Left ventricle myocardium superior (tissue), 1 donor: ENCODE data around the gene CBX6. TPM values are rescaled to one million over a fixed set of nuclear protein-coding genes. Genes with fewer than 3 reads are reported as not detected.

Source experiments
- ATAC-seq: fragments of 200-7000 bp; cut with Tn5 transposase; one replicate; pipeline ENCODE4 v1.9.1; 2020; ENCODE audit warnings: mild to moderate bottlenecking, moderate library complexity
- DNase-seq: peaks from one replicate; pipeline ENCODE4 v3.0.0-alpha.2; 2020
- intact Hi-C: fragments of 100-400 bp; cut with micrococcal nuclease; formaldehyde crosslinking; loops from one replicate; pipeline ENCODE4 v1.11.0; 2022
- total RNA-seq: library from RNA; stranded (reverse); fragmentation: NEBNext Ultra II Directional; extraction: Animal tissue kit (Norgen Biotek cat#: 25700); gene quantifications from one replicate; pipeline ENCODE4 v1.2.1, GENCODE V29; 2021
- donor health status: DM: no; HTN: yes; CAD: no; lungs with severe emphysema.

Gene CBX6
- total RNA-seq, 1 donor from 2014 or later: 37.1 TPM

GRCh38 chr22:38830026-38830844 lies 41.8 kb downstream of the CBX6 start:
- ATAC-seq: no peak
- no peak for DNase-seq
- intact Hi-C loops: no loop called here

- ATAC-seq: no peak
- DNase-seq: no peak
- intact Hi-C loops: no loop called here
Measured at GRCh38 chr22:38829485-38829884, 42.5 kb downstream of the CBX6 start.

GRCh38 chr22:38828616-38829205 lies 43.3 kb downstream of the CBX6 start:
- intact Hi-C loops: no loop called here
- DNase-seq (no peak), ATAC-seq (no peak)

- DNase-seq (no peak), ATAC-seq (no peak)
- intact Hi-C loops: no loop called here
Measured at GRCh38 chr22:38828191-38828590, 43.8 kb downstream of the CBX6 start.

GRCh38 chr22:38827510-38827909 lies 44.5 kb downstream of the CBX6 start:
- ATAC-seq: no peak

GRCh38 chr22:38826801-38827200 lies 45.2 kb downstream of the CBX6 start:
- DNase-seq: no peak
- intact Hi-C loops: no loop called here
- ATAC-seq: no peak

More at GRCh38 chr22:38827510-38827909, 44.5 kb downstream of the CBX6 start:
- no peak for DNase-seq
- intact Hi-C loops: no loop called here

GRCh38 chr22:38826386-38826785 lies 45.6 kb downstream of the CBX6 start:
- no peak for ATAC-seq
- no peak for DNase-seq
- intact Hi-C loops: no loop called here

- ATAC-seq: peak; percentile 85
- DNase-seq: peak; percentile 65
- intact Hi-C loops: no loop called here
Measured at GRCh38 chr22:38824585-38824984, 47.4 kb downstream of the CBX6 start.

GRCh38 chr22:38823637-38824036 lies 48.4 kb downstream of the CBX6 start:
- DNase-seq (no peak), ATAC-seq (no peak)
- intact Hi-C loops: no loop called here

- DNase-seq (no peak), ATAC-seq (no peak)
- intact Hi-C loops: no loop called here
Measured at GRCh38 chr22:38823076-38823475, 48.9 kb downstream of the CBX6 start.

GRCh38 chr22:38820020-38820419 lies 52.0 kb downstream of the CBX6 start:
- ATAC-seq (no peak), DNase-seq (no peak)
- intact Hi-C loops: no loop called here

GRCh38 chr22:38819387-38819940 lies 52.6 kb downstream of the CBX6 start:
- ATAC-seq: no peak

GRCh38 chr22:38817196-38817595 lies 54.8 kb downstream of the CBX6 start:
- intact Hi-C loops: no loop called here
- no peak for DNase-seq
- no peak for ATAC-seq

More at GRCh38 chr22:38819387-38819940, 52.6 kb downstream of the CBX6 start:
- DNase-seq: no peak
- intact Hi-C loops: no loop called here

- no peak for ATAC-seq
Measured at GRCh38 chr22:38815842-38816241, 56.2 kb downstream of the CBX6 start.

More at GRCh38 chr22:38815842-38816241, 56.2 kb downstream of the CBX6 start:
- DNase-seq: no peak
- intact Hi-C loops: no loop called here

Other genes with a start within 250 kb of the CBX6 start
- 0.20 TPM for gene FAM227A, start 215.8 kb downstream of the CBX6 start, total RNA-seq
- gene CBY1, start 215.6 kb downstream of the CBX6 start, total RNA-seq: 32.6 TPM
- 65.5 TPM for gene TOMM22, start 190.3 kb downstream of the CBX6 start, total RNA-seq
- 17.8 TPM for gene JOSD1, start 171.3 kb downstream of the CBX6 start, total RNA-seq
- gene GTPBP1, start 166.3 kb downstream of the CBX6 start, total RNA-seq: 36.5 TPM
- gene SUN2, start 116.2 kb downstream of the CBX6 start, total RNA-seq: 109 TPM
- gene DNAL4, start 78.1 kb downstream of the CBX6 start, total RNA-seq: 11.6 TPM
- gene NPTXR, start 28.2 kb downstream of the CBX6 start, total RNA-seq: 23.4 TPM
- 0.82 TPM for gene APOBEC3A, start 85.4 kb upstream of the CBX6 start, total RNA-seq
- 0.55 TPM for gene APOBEC3B, start 110.1 kb upstream of the CBX6 start, total RNA-seq
- 31.1 TPM for gene APOBEC3C, start 142.0 kb upstream of the CBX6 start, total RNA-seq
- 1.0 TPM for gene APOBEC3D, start 148.9 kb upstream of the CBX6 start, total RNA-seq
- 4.4 TPM for gene APOBEC3F, start 168.6 kb upstream of the CBX6 start, total RNA-seq
- 3.9 TPM for gene APOBEC3G, start 205.1 kb upstream of the CBX6 start, total RNA-seq
- 0.40 TPM for gene APOBEC3H, start 225.0 kb upstream of the CBX6 start, total RNA-seq